ENCODE results near the gene FANCD2. TPM values are rescaled to one million over a fixed set of nuclear protein-coding genes. Genes with fewer than 3 reads are reported as not detected.
"Not testable (repeated sequence)": the region's sequence is repeated elsewhere in the genome, so short reads cannot be mapped to it uniquely, and the experiment has no call there.

The FANCD2 gene
- polyA plus RNA-seq, 3 donors from 2014 or later, result 2.4 to 4.0 (median 2.8) TPM

DNA sequence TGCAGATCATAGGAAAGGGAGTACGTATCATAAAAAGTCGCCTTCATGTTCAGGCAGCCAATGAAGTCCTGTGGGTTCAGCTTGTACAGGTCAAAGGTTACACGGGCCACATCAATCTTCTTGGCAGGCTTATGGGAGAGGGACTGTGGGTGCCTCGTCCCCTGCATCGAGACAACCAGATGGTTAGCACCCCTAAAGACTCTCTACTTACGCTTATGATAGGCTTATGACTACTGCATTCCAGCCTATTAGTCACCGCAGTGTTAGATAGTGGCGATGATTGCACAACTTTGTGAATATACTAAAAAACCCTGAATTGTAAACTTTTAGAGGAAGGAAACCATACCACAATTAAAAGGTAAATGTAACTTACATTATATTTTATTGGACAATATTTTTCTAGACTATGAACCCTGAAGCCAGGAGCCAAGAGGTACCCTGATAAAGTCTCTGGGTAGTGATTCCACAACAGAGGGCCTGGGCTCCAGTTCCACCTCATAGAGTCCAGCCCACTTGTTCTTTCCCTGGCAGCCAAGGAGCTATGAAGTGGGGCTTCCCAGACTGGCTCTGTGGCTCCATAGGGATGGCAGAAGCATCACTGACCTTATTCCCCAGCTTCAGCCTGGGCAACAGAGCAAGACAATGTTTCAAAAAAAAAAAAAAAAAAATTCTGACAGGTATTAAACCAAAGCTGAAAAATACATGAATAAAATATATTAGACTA, 2.5 kb upstream of the FANCD2 start:
- H3K27me3 Mint-ChIP-seq (ENCODE audit: low read depth in 3 of 3), result peaks cover 0 to 7% (median 6%) of the 10 kb centered on the region in 3 donors
- peak overlapping the region in 4 of 6 donors; percentile 3 to 56 (median 40) for H3K27ac Mint-ChIP-seq
- H3K9me3 Mint-ChIP-seq, result no peaks in the 10 kb centered on the region
- no peak for DNase-seq
- peaks cover 4 to 27% (median 7%) of the 10 kb centered on the region in 3 donors for H3K36me3 Mint-ChIP-seq
- peak overlapping the region in 4 of 5 donors; percentile 20 to 36 (median 26) for H3K4me3 Mint-ChIP-seq
- H3K4me1 Mint-ChIP-seq, result peaks cover 36 to 49% of the 10 kb centered on the region in 2 donors

DNA sequence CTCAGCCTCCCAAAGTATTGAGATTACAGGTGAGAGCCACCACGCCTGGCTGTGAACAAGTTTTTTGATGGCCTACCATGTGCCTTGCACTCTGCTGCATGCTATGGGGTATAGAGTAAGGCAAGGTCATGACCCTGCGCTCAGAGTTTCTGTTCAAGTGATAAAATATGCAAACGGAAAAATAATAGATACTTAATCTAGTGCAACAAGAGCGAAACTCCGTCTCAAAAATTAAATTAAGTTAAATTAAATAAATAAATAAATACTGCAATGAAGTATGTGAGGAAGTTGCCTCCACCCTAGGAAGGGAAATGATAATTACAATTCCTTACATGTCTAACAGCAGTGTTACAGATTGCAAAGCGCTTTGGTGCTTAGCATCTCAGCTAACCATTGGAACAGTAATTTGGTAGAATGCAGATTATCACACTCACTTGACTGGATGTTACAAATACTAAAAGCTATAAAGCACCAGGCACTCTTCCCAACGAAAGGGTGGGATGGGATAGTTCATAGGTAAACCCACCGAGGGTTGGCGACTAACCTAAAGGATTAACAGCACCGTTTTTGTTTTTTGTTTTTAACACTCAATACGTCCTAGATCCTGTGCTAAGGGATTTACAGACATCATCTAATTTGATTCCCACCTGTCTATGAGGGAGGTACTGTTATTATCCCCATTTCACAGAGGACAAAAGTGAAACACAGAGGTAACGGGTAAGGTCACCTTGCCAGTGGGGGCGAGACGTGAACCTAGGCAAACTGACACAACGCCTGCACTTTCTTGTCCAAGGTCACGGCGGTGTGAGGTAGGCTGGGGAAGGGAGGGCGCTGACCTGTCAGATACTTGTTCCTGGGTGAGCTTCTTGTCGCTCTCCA, 793 bp upstream of the FANCD2 start:
- peaks cover 32 to 44% of the 10 kb centered on the region in 2 donors for H3K4me1 Mint-ChIP-seq
- H3K36me3 Mint-ChIP-seq, result peaks cover 0 to 23% (median 3%) of the 10 kb centered on the region in 3 donors
- peaks cover 0 to 7% (median 6%) of the 10 kb centered on the region in 3 donors for H3K27me3 Mint-ChIP-seq (ENCODE audit: low read depth in 3 of 3)
- peak overlapping the region; percentile 93 to 98 (median 96) for H3K27ac Mint-ChIP-seq
- H3K4me3 Mint-ChIP-seq, result peak overlapping the region; percentile 94 to 98 (median 96)
- DNase-seq, result no peak
- no peaks in the 10 kb centered on the region for H3K9me3 Mint-ChIP-seq

GRCh38 chr3:10041034-10041433, 14.8 kb downstream of the FANCD2 start:
- Mint-ChIP-seq H3K36me3 (peaks cover 3 to 26% (median 3%) of the 10 kb centered on the region in 3 donors), H3K4me3 (no peak overlapping the region), H3K9me3 (no peaks in the 10 kb centered on the region), H3K27ac (no peak overlapping the region), H3K27me3 (ENCODE audit: low read depth in 3 of 3) (peaks cover 0 to 2% (median 0%) of the 10 kb centered on the region in 3 donors), H3K4me1 (no peaks in the 10 kb centered on the region)
- DNase-seq, result no peak

DNA sequence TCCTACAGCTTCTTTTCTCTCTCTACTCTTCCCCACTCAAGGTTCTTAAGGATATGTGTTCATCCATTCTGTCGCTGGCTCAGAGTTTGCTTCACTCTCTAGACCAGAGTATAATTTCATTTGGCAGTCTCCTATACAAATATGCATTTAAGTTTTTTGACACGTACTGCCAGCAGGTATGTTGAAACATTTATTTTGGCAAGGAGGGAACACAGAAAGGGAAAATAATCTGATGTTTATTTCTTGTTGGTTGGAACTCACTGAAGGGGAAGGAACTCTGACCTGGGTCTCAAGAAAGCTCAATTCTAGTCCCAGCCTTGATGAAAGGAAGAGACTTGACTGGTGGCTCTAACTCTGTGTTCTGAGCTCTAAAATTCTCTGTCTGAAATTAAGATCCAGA, 21.6 kb downstream of the FANCD2 start:
- no peak overlapping the region for H3K4me3 Mint-ChIP-seq
- no peaks in the 10 kb centered on the region for H3K9me3 Mint-ChIP-seq
- no peak for DNase-seq
- peaks cover 2 to 23% (median 11%) of the 10 kb centered on the region in 3 donors for H3K36me3 Mint-ChIP-seq
- no peak overlapping the region for H3K27ac Mint-ChIP-seq
- no peaks in the 10 kb centered on the region for H3K4me1 Mint-ChIP-seq
- H3K27me3 Mint-ChIP-seq (ENCODE audit: low read depth in 3 of 3), result no peaks in the 10 kb centered on the region

- H3K4me3 Mint-ChIP-seq; H3K9me3 Mint-ChIP-seq; H3K4me1 Mint-ChIP-seq; H3K27ac Mint-ChIP-seq; H3K27me3 Mint-ChIP-seq (ENCODE audit: low read depth in 3 of 3); DNase-seq: not testable (repeated sequence)
- H3K36me3 Mint-ChIP-seq, result peaks cover 0 to 26% (median 5%) of the 10 kb centered on the region in 3 donors
Measured at GRCh38 chr3:10053054-10053453, 26.8 kb downstream of the FANCD2 start.

DNA sequence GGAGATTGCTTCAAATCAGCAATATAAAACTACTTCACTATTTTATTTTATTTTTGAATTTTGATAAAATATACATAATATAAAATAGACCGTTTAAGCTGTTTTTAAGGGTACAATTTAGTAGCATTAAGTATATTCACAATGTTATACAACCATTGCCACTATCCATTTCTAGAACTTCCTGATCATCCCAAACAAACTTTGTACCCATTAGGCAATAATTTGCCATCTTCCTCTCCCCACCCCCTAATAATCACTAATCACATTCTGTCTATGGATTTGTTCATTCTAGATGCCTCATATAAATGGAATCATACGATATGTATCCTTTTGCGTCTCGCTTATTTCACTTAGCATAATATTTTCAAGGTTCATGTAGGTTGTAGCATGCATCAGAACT, 28.9 kb downstream of the FANCD2 start:
- DNase-seq, result no peak
- H3K27me3 Mint-ChIP-seq (ENCODE audit: low read depth in 3 of 3), result peaks cover 0 to 2% (median 2%) of the 10 kb centered on the region in 3 donors
- H3K36me3 Mint-ChIP-seq, result peaks cover 0 to 16% (median 5%) of the 10 kb centered on the region in 3 donors
- no peaks in the 10 kb centered on the region for H3K4me1 Mint-ChIP-seq
- no peak overlapping the region for H3K4me3 Mint-ChIP-seq
- no peak overlapping the region for H3K27ac Mint-ChIP-seq
- no peaks in the 10 kb centered on the region for H3K9me3 Mint-ChIP-seq

DNA sequence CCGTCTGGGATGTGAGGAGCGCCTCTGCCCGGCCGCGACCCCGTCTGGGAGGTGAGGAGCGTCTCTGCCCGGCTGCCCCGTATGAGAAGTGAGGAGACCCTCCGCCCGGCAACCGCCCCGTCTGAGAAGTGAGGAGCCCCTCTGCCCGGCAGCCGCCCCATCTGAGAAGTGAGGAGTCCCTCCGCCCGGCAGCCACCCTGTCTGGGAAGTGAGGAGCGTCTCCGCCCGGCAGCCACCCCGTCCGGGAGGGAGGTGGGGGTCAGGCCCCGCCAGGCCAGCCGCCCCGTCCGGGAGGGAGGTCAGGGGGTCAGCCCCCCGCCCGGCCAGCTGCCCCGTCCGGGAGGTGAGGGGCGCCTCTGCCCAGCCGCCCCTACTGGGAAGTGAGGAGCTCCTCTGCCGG, 43.8 kb downstream of the FANCD2 start:
- not testable (repeated sequence) for H3K9me3 Mint-ChIP-seq; H3K27me3 Mint-ChIP-seq (ENCODE audit: low read depth in 3 of 3); H3K4me1 Mint-ChIP-seq; H3K4me3 Mint-ChIP-seq; DNase-seq; H3K27ac Mint-ChIP-seq
- H3K36me3 Mint-ChIP-seq, result peaks cover 8 to 17% (median 8%) of the 10 kb centered on the region in 3 donors

- Mint-ChIP-seq H3K4me1 (no peaks in the 10 kb centered on the region), H3K4me3 (no peak overlapping the region), H3K36me3 (peaks cover 0 to 3% (median 3%) of the 10 kb centered on the region in 3 donors), H3K27ac (no peak overlapping the region), H3K27me3 (ENCODE audit: low read depth in 3 of 3) (no peaks in the 10 kb centered on the region), H3K9me3 (no peaks in the 10 kb centered on the region)
- no peak for DNase-seq
Measured at GRCh38 chr3:10074666-10075065, 48.4 kb downstream of the FANCD2 start.

DNA sequence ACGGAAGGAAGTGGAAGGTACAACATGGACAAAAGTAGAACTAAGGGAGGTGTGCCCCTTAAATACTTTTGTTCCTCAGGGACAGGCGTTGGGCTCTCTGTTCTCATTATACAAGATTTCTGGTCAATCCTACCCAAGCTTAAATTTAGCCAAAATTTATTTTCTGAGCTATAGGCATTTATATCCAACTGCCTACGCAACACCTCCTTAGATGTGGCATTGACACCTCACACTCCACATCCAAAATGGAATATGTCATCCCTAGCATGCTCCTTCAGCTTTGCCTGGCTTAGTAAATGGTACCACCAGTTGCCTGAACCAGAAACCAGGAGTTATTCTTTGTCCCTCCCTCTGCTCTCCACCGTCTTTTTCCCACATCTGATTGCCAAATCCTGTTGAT, 55.6 kb downstream of the FANCD2 start:
- peaks cover under 1 to 13% (median 9%) of the 10 kb centered on the region in 3 donors for H3K36me3 Mint-ChIP-seq
- H3K27me3 Mint-ChIP-seq (ENCODE audit: low read depth in 3 of 3), result no peaks in the 10 kb centered on the region
- DNase-seq, result no peak
- no peaks in the 10 kb centered on the region for H3K9me3 Mint-ChIP-seq
- H3K4me3 Mint-ChIP-seq, result no peak overlapping the region
- no peaks in the 10 kb centered on the region for H3K4me1 Mint-ChIP-seq
- no peak overlapping the region for H3K27ac Mint-ChIP-seq

DNA sequence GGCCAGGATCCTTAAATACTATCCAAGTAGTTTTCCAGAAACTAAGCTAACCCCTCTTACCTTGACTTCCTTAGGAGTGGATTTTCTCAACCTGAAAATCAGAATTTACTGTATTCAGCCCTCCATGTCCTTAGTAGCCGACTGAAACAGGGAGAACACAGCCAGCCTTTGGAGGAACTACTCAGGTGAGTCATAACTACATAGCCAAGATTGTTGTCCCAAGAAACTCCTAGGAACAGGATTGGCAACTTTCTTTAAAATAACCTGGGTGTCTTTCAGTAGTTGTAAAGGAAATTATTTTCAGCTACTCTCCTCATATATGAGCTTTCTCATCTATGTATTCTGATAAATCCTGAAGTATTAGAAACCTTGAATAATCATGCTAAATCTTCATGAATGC, 59.5 kb downstream of the FANCD2 start:
- H3K27me3 Mint-ChIP-seq (ENCODE audit: low read depth in 3 of 3), result no peaks in the 10 kb centered on the region

GRCh38 chr3:10088256-10088655, 62.0 kb downstream of the FANCD2 start:
- H3K4me1 Mint-ChIP-seq, result no peaks in the 10 kb centered on the region
- no peak overlapping the region for H3K4me3 Mint-ChIP-seq

More for the DNA sequence above, 59.5 kb downstream of the FANCD2 start:
- H3K27ac Mint-ChIP-seq, result no peak overlapping the region
- no peaks in the 10 kb centered on the region for H3K4me1 Mint-ChIP-seq
- no peaks in the 10 kb centered on the region for H3K9me3 Mint-ChIP-seq
- H3K4me3 Mint-ChIP-seq, result no peak overlapping the region
- peaks cover 6 to 22% (median 7%) of the 10 kb centered on the region in 3 donors for H3K36me3 Mint-ChIP-seq
- DNase-seq, result no peak

DNA sequence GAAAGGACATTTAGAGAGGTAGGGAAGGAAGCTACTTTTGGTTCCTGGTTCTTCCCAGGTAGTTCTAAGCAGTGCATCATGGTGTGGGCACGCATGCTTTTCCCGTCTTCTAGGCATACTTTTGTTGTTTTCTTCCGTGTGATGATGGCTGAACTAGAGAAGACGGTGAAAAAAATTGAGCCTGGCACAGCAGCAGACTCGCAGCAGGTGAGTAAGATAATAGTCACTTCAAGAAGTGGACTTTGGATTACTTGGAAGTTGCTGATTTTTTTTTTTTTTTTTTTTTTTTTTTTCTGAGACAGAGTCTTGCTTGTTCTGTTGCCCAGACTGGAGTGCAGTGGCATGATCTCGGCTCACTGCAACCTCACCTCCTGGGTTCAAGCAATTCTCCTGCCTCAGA, 63.9 kb downstream of the FANCD2 start:
- DNase-seq, result no peak
- H3K4me1 Mint-ChIP-seq, result no peaks in the 10 kb centered on the region

More at GRCh38 chr3:10088256-10088655, 62.0 kb downstream of the FANCD2 start:
- Mint-ChIP-seq H3K9me3 (no peaks in the 10 kb centered on the region), H3K27ac (peak overlapping the region in 1 of 6 donors; percentile 67), H3K36me3 (peaks cover 0 to 17% (median 11%) of the 10 kb centered on the region in 3 donors), H3K27me3 (ENCODE audit: low read depth in 3 of 3) (no peaks in the 10 kb centered on the region)
- DNase-seq, result no peak

DNA sequence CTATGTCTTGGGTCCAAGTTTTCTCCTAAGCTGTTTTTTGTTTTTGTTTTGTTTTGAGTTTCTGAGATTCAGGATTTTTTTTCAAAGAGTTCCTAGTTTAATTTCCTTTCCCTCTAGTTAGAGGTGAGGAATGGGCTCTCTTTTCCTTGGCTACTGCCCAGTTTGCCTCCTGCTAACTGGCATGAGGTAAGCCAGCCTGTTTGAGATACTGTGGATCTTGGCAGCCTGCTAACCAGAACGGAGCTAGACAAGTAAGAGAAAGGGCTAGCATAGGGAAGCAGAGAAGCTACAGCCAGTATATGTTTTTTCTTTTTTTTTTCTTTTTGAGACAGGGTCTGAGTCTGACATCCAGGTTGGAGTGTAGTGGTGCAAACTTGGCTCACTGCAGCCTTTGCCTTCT, 64.5 kb downstream of the FANCD2 start:
- not testable (repeated sequence) for H3K4me1 Mint-ChIP-seq; H3K27ac Mint-ChIP-seq; DNase-seq; H3K9me3 Mint-ChIP-seq; H3K4me3 Mint-ChIP-seq; H3K27me3 Mint-ChIP-seq (ENCODE audit: low read depth in 3 of 3)
- peaks cover 0 to 17% (median 11%) of the 10 kb centered on the region in 3 donors for H3K36me3 Mint-ChIP-seq

More for the DNA sequence above, 63.9 kb downstream of the FANCD2 start:
- Mint-ChIP-seq H3K27me3 (ENCODE audit: low read depth in 3 of 3) (no peaks in the 10 kb centered on the region), H3K4me3 (no peak overlapping the region), H3K27ac (no peak overlapping the region), H3K36me3 (peaks cover 0 to 17% (median 11%) of the 10 kb centered on the region in 3 donors), H3K9me3 (no peaks in the 10 kb centered on the region)

GRCh38 chr3:10091387-10091786, 65.2 kb downstream of the FANCD2 start:
- H3K36me3 Mint-ChIP-seq, result peaks cover 0 to 17% (median 11%) of the 10 kb centered on the region in 3 donors
- H3K9me3 Mint-ChIP-seq; DNase-seq; H3K27ac Mint-ChIP-seq; H3K4me1 Mint-ChIP-seq; H3K27me3 Mint-ChIP-seq (ENCODE audit: low read depth in 3 of 3); H3K4me3 Mint-ChIP-seq: not testable (repeated sequence)
